ENCODE measurements around the gene CERT1. TPM values are rescaled to one million over a fixed set of nuclear protein-coding genes. Genes with fewer than 3 reads are reported as not detected.
A peak's percentile ranks its signal among the peaks of the same experiment; 100 is the strongest.

Gene CERT1
- total and polyA plus RNA-seq, 9 of the 15 experiments (the other 6 are each of a cell fraction or from before 2014, with no cell fraction given), result 3.4 to 24.7 (median 9.8) TPM

- TF ChIP-seq UBTF (IDR thresholded peaks at IDR 0.05; ENCODE audit: borderline replicate concordance in 1 of 2, low read depth in 2 of 2, low read length in 2 of 2) (no peak), MAFF (IDR thresholded peaks at IDR 0.05; ENCODE audit: low read length) (no peak), THRB (CRISPR knock-in tag; conservative IDR thresholded peaks at IDR 0.05) (0 out of 2 replicates have a peak, but pooled peaks have one; percentile 20), ZBTB7A (IDR thresholded peaks at IDR 0.05; ENCODE audit: borderline replicate concordance, control insufficient read depth, low read depth, low read length) (no peak), SPI1 (IDR thresholded peaks at IDR 0.05; ENCODE audit: borderline replicate concordance, low read depth, low read length) (no peak), HEY1 (CRISPR knock-in tag; IDR thresholded peaks at IDR 0.05; ENCODE audit: borderline replicate concordance) (no peak), NR0B1 (IDR thresholded peaks at IDR 0.05; ENCODE audit: partially characterized antibody) (no peak), ZNF232 (CRISPR knock-in tag; IDR thresholded peaks at IDR 0.05) (no peak), HNRNPK (IDR thresholded peaks at IDR 0.05; ENCODE audit: low read depth, low read length, poor library complexity, severe bottlenecking) (no peak), NR2F6 (CRISPR knock-in tag; IDR thresholded peaks at IDR 0.05) (no peak), ZNF707 (CRISPR knock-in tag; conservative IDR thresholded peaks at IDR 0.05) (no peak), CHD2 (IDR thresholded peaks at IDR 0.05; ENCODE audit: low read depth, low read length) (no peak), DPF2 (IDR thresholded peaks at IDR 0.05) (no peak)
Measured at GRCh38 chr5:75363726-75364495, 147.5 kb downstream of the CERT1 start (continued).
